ENCODE results near the gene MRPS11.

GRCh38 chr15:88447741-88448140, 19.8 kb upstream of the MRPS11 start:
- no peak for TF ChIP-seq CTCF (IDR thresholded peaks at IDR 0.05)
- TF ChIP-seq POLR2A (IDR thresholded peaks at IDR 0.05) = no peak
- TF ChIP-seq POLR2AphosphoS5 (IDR thresholded peaks at IDR 0.05) = no peak
